Neural progenitor cell (in vitro differentiated cells): Measurements from ENCODE around the gene CKMT2. TPM values are rescaled to one million over a fixed set of nuclear protein-coding genes. Genes with fewer than 3 reads are reported as not detected.
A peak's percentile ranks its signal among the peaks of the same experiment; 100 is the strongest.

ENCODE experiments used
- DNase-seq: peaks from one replicate; pipeline ENCODE4 v3.0.0-alpha.2; 2016; ENCODE audit warnings: low spot score
- H2AFZ ChIP-seq: fragments of 200-600 bp; sonication (generic); replicated peaks from 2 replicates; pipeline ENCODE4 v1.6.1; 2016; ENCODE audit warnings: antibody characterized with exemption
- H3F3A ChIP-seq: fragments of 200-600 bp; sonication (generic); 2 replicates; pipeline ENCODE4 v1.6.1; 2016; ENCODE audit warnings: antibody characterized with exemption, low read depth
- H3K27ac ChIP-seq: fragments of 200-600 bp; sonication (generic); 2 replicates; pipeline ENCODE4 v1.5.1; 2016; ENCODE audit warnings: mild to moderate bottlenecking
- H3K27me3 ChIP-seq: fragments of 200-600 bp; sonication (generic); 2 replicates; pipeline ENCODE4 v1.6.1; 2016; ENCODE audit warnings: mild to moderate bottlenecking, moderate library complexity
- H3K36me3 ChIP-seq: fragments of 200-600 bp; sonication (generic); 2 replicates; pipeline ENCODE4 v1.5.1; 2016
- H3K4me1 ChIP-seq: fragments of 200-600 bp; sonication (generic); 2 replicates; pipeline ENCODE4 v1.6.1; 2016; ENCODE audit warnings: mixed run types
- H3K4me2 ChIP-seq: fragments of 200-600 bp; sonication (generic); 2 replicates; pipeline ENCODE4 v1.6.1; 2016
- H3K4me3 ChIP-seq: fragments of 200-600 bp; sonication (generic); 2 replicates; pipeline ENCODE4 v1.5.1; 2016
- H3K79me2 ChIP-seq: fragments of 200-600 bp; sonication (generic); 2 replicates; pipeline ENCODE4 v1.6.1; 2016; ENCODE audit warnings: low read depth
- H3K9ac ChIP-seq: fragments of 200-600 bp; sonication (generic); 2 replicates; pipeline ENCODE4 v1.6.1; 2016
- H3K9me3 ChIP-seq: fragments of 200-600 bp; sonication (generic); 2 replicates; pipeline ENCODE4 v1.5.1; 2016; ENCODE audit warnings: low read depth
- H4K20me1 ChIP-seq: fragments of 200-600 bp; sonication (generic); 2 replicates; pipeline ENCODE4 v1.6.1; 2016; ENCODE audit warnings: low read depth
- H3K27ac Mint-ChIP-seq: 3 replicates; pipeline ENCODE4 v1.8.0; 2021; ENCODE audit warnings: mixed read lengths
- H3K27me3 Mint-ChIP-seq: 2 replicates; pipeline ENCODE4 v1.8.0; 2022; ENCODE audit warnings: low read depth, mild to moderate bottlenecking, inconsistent platforms, moderate library complexity, mixed read lengths; ENCODE audit not compliant: insufficient read depth
- H3K36me3 Mint-ChIP-seq: 3 replicates; pipeline ENCODE4 v1.8.0; 2021; ENCODE audit warnings: mixed read lengths
- H3K4me1 Mint-ChIP-seq: 3 replicates; pipeline ENCODE4 v1.8.0; 2021; ENCODE audit warnings: mixed read lengths
- H3K4me3 Mint-ChIP-seq: 3 replicates; pipeline ENCODE4 v1.8.0; 2021; ENCODE audit warnings: mild to moderate bottlenecking, moderate library complexity, mixed read lengths
- H3K9me3 Mint-ChIP-seq: 3 replicates; pipeline ENCODE4 v1.8.0; 2020; ENCODE audit warnings: mixed read lengths
- CTCF ChIP-seq: fragments of 200-600 bp; sonication (generic); IDR thresholded peaks from 2 replicates; pipeline ENCODE4 v1.5.1; 2017; ENCODE audit warnings: antibody characterized with exemption, mild to moderate bottlenecking
- EZH2 ChIP-seq: fragments of 200-600 bp; sonication (generic); IDR thresholded peaks from 2 replicates; pipeline ENCODE4 v1.6.1; 2017; ENCODE audit warnings: antibody characterized with exemption, mild to moderate bottlenecking, moderate library complexity
- EZH2phosphoT487 ChIP-seq: fragments of 200-600 bp; sonication (generic); IDR thresholded peaks from 2 replicates; pipeline ENCODE4 v1.6.1; 2017; ENCODE audit warnings: antibody characterized with exemption
- total RNA-seq: library from RNA; depleted of rRNA; stranded (reverse); fragments of >200 nt; gene quantifications from 2 replicates; pipeline ENCODE4 v1.2.3, GENCODE V29; 2015; ENCODE audit warnings: low replicate concordance

The CKMT2 gene
- total RNA-seq, 1 donor from 2014 or later = not detected

- TF ChIP-seq EZH2phosphoT487 (no peak), EZH2 (no peak), CTCF (no peak)
Observed at GRCh38 chr5:81244451-81244850, 11.3 kb downstream of the CKMT2 start.

GRCh38 chr5:81245871-81246235, 12.7 kb downstream of the CKMT2 start:
- DNase-seq = no peak
- H3K4me2 ChIP-seq = no peak overlapping the region
- TF ChIP-seq EZH2 (no peak), CTCF (no peak)
- H3K4me1 ChIP-seq = peaks cover 42% of the 10 kb centered on the region
- no peaks in the 10 kb centered on the region for H3K9me3 Mint-ChIP-seq
- H4K20me1 ChIP-seq = peaks cover 26% of the 10 kb centered on the region
- H3F3A ChIP-seq = peaks cover 35% of the 10 kb centered on the region
- no peak overlapping the region for H3K27ac ChIP-seq
- H3K4me3 Mint-ChIP-seq = no peak overlapping the region
- peaks cover 7% of the 10 kb centered on the region for H3K36me3 ChIP-seq
- H3K9ac ChIP-seq = no peak overlapping the region
- no peaks in the 10 kb centered on the region for H3K79me2 ChIP-seq
- H3K36me3 Mint-ChIP-seq = peaks cover 22% of the 10 kb centered on the region
- peaks cover 8% of the 10 kb centered on the region for H3K9me3 ChIP-seq
- H2AFZ ChIP-seq = no peak overlapping the region
- H3K4me1 Mint-ChIP-seq = peaks cover 21% of the 10 kb centered on the region
- no peaks in the 10 kb centered on the region for H3K27me3 ChIP-seq
- H3K27me3 Mint-ChIP-seq = peaks cover 2% of the 10 kb centered on the region
- H3K4me3 ChIP-seq = no peak overlapping the region
- H3K27ac Mint-ChIP-seq = peak overlapping the region; percentile 11

More at GRCh38 chr5:81244451-81244850, 11.3 kb downstream of the CKMT2 start:
- Histone ChIP-seq H3K79me2 (no peaks in the 10 kb centered on the region), H3F3A (peaks cover 27% of the 10 kb centered on the region), H3K4me2 (no peak overlapping the region), H3K4me1 (peaks cover 38% of the 10 kb centered on the region), H3K4me3 (no peak overlapping the region), H4K20me1 (peaks cover 26% of the 10 kb centered on the region), H3K36me3 (no peaks in the 10 kb centered on the region), H2AFZ (no peak overlapping the region), H3K27me3 (no peaks in the 10 kb centered on the region), H3K9me3 (no peaks in the 10 kb centered on the region), H3K9ac (no peak overlapping the region), H3K27ac (no peak overlapping the region)
- DNase-seq = no peak
- Mint-ChIP-seq H3K4me1 (peaks cover 21% of the 10 kb centered on the region), H3K27ac (no peak overlapping the region), H3K27me3 (peaks cover 2% of the 10 kb centered on the region), H3K4me3 (no peak overlapping the region), H3K36me3 (peaks cover 9% of the 10 kb centered on the region), H3K9me3 (no peaks in the 10 kb centered on the region)

- no peak for TF ChIP-seq CTCF
- no peak for TF ChIP-seq EZH2phosphoT487
- no peak for TF ChIP-seq EZH2
- Histone ChIP-seq H3K4me3 (no peak overlapping the region), H3F3A (peaks cover 35% of the 10 kb centered on the region), H3K79me2 (no peaks in the 10 kb centered on the region), H3K27me3 (no peaks in the 10 kb centered on the region), H3K4me1 (peaks cover 42% of the 10 kb centered on the region), H2AFZ (no peak overlapping the region), H3K9me3 (peaks cover 8% of the 10 kb centered on the region), H3K9ac (no peak overlapping the region), H3K4me2 (peak overlapping the region; percentile 38), H4K20me1 (peaks cover 26% of the 10 kb centered on the region), H3K27ac (no peak overlapping the region), H3K36me3 (peaks cover 7% of the 10 kb centered on the region)
- no peak overlapping the region for H3K4me3 Mint-ChIP-seq
- DNase-seq = peak; percentile 19
- H3K36me3 Mint-ChIP-seq = peaks cover 25% of the 10 kb centered on the region
- H3K27me3 Mint-ChIP-seq = peaks cover 2% of the 10 kb centered on the region
- peaks cover 21% of the 10 kb centered on the region for H3K4me1 Mint-ChIP-seq
- H3K9me3 Mint-ChIP-seq = peaks cover 2% of the 10 kb centered on the region
- no peak overlapping the region for H3K27ac Mint-ChIP-seq
Observed at GRCh38 chr5:81246697-81247096, 13.6 kb downstream of the CKMT2 start.
